HepG2 (cell line): ENCODE data around the gene SLC6A5. TPM values are rescaled to one million over a fixed set of nuclear protein-coding genes. Genes with fewer than 3 reads are reported as not detected.

Experiments used
- ATAC-seq: fragments of 200-7000 bp; cut with Tn5 transposase; 3 replicates; pipeline ENCODE4 v1.9.1; 2020; ENCODE audit warnings: mild to moderate bottlenecking, moderate library complexity
- BruUV-seq: library from RNA; stranded (reverse); fragments of 400-500 nt; replicated peaks from 2 replicates; lab custom pipeline; 2021; lab: Mats Ljungman, UMichigan
- CTCF ChIA-PET: fragments of 300-600 bp; formaldehyde crosslinking; extraction: SDS; loops from one replicate; lab custom pipeline; 2021; ENCODE audit warnings: low total read pairs, inconsistent platforms, low intra/inter-chr PET ratio; lab: Yijun Ruan, JAX
- POLR2A ChIA-PET: fragments of 350-600 bp; sonication (Branson Sonifier 250); formaldehyde crosslinking; loops from one replicate; lab custom pipeline; 2020; ENCODE audit warnings: antibody characterized with exemption, inconsistent platforms; lab: Yijun Ruan, JAX
- DNase-seq: peaks from one replicate; pipeline ENCODE4 v3.0.0-alpha.2; 2015; ENCODE audit warnings: low spot score
- FAIRE-seq: peaks from 3 replicates; lab custom pipeline; 2011; peaks lifted over from hg19 to GRCh38; lab: Jason Lieb, UNC
- H2AFZ ChIP-seq: one replicate; pipeline ENCODE4 v1.6.1; 2011; ENCODE audit warnings: low read length, inconsistent platforms
- H3K27ac ChIP-seq: fragments of 300-600 bp; 3 replicates; pipeline ENCODE4 v1.8.0; 2011; ENCODE audit warnings: mixed run types, mild to moderate bottlenecking, mixed read lengths, low read length, inconsistent platforms; ENCODE audit not compliant: insufficient read depth; ENCODE audit errors: extremely low read length
- H3K27me3 ChIP-seq, 2 experiments: fragments of 200-600 bp in 1 of 2; 2 replicates in 1 of 2; 3 replicates in 1 of 2; pipeline versions ENCODE4 v1.6.0 to v1.8.0; 2011; ENCODE audit warnings: low read length in 2 of 2, mild to moderate bottlenecking in 2 of 2, moderate library complexity in 2 of 2, inconsistent platforms in 1 of 2; ENCODE audit not compliant: insufficient read depth in 2 of 2, control insufficient read depth in 1 of 2
- H3K36me3 ChIP-seq, 2 experiments: fragments of 200-600 bp in 1 of 2; replicated peaks in 1 of 2; 2 replicates in 1 of 2; 3 replicates in 1 of 2; pipeline versions ENCODE4 v1.5.1 to v1.8.0; 2011; ENCODE audit warnings: low read length in 2 of 2, inconsistent platforms in 1 of 2; ENCODE audit not compliant: insufficient read depth in 2 of 2, control insufficient read depth in 1 of 2
- H3K4me1 ChIP-seq: 2 replicates; pipeline ENCODE4 v1.5.1; 2012; ENCODE audit warnings: low read length, inconsistent platforms; ENCODE audit not compliant: insufficient read depth
- H3K4me2 ChIP-seq: 2 replicates; pipeline ENCODE4 v1.6.0; 2011; ENCODE audit warnings: low read depth, low read length, inconsistent platforms
- H3K4me3 ChIP-seq, 3 experiments: fragments of 200-600 bp in 1 of 3; sonication (generic), shearing (Covaris generic) in 1 of 3; replicated peaks in 1 of 3; 2 replicates each; pipeline ENCODE4 v1.5.1; 2011 to 2016; ENCODE audit warnings: low read length in 3 of 3, inconsistent platforms in 2 of 3, low read depth in 2 of 3, mild to moderate bottlenecking in 2 of 3, control low read depth in 1 of 3, mixed read lengths in 1 of 3; ENCODE audit not compliant: insufficient read depth in 1 of 3
- H3K79me2 ChIP-seq: one replicate; pipeline ENCODE4 v1.6.1; 2011; ENCODE audit warnings: low read length, inconsistent platforms; ENCODE audit not compliant: insufficient read depth
- H3K9ac ChIP-seq: 2 replicates; pipeline ENCODE4 v1.6.0; 2011; ENCODE audit warnings: mild to moderate bottlenecking, low read depth, low read length, inconsistent platforms; ENCODE audit not compliant: insufficient read depth
- H3K9me3 ChIP-seq: 2 replicates; pipeline ENCODE4 v1.5.1; 2012; ENCODE audit warnings: mild to moderate bottlenecking, low read length
- H4K20me1 ChIP-seq: 2 replicates; pipeline ENCODE4 v1.6.0; 2011; ENCODE audit warnings: inconsistent platforms, mild to moderate bottlenecking, low read length, moderate library complexity; ENCODE audit not compliant: insufficient read depth
- KDM4B ChIP-seq: sonication (generic); formaldehyde crosslinking; IDR thresholded peaks from 2 replicates; pipeline ENCODE4 v1.4.0; 2020; ENCODE audit warnings: missing genetic modification reagents
- KIAA2018 ChIP-seq: sonication (generic); formaldehyde crosslinking; IDR thresholded peaks from 2 replicates; pipeline ENCODE4 v1.5.0; 2020; ENCODE audit warnings: mild to moderate bottlenecking, missing genetic modification reagents, borderline replicate concordance
- MEIS2 ChIP-seq: sonication (generic); formaldehyde crosslinking; IDR thresholded peaks from 2 replicates; pipeline ENCODE4 v1.9.0; 2021; ENCODE audit warnings: mild to moderate bottlenecking, missing genetic modification reagents
- MYPOP ChIP-seq: sonication (generic); formaldehyde crosslinking; IDR thresholded peaks from 2 replicates; pipeline ENCODE4 v1.8.1; 2023; ENCODE audit warnings: mild to moderate bottlenecking, moderate library complexity, missing genetic modification reagents
- NFRKB ChIP-seq: fragments of 450-650 bp; IDR thresholded peaks from 2 replicates; pipeline ENCODE4 v1.6.1; 2017
- PAF1 ChIP-seq: IDR thresholded peaks from 2 replicates; pipeline ENCODE4 v1.6.1; 2016; ENCODE audit warnings: missing genetic modification reagents, missing compliant biosample characterization
- ZNF225 ChIP-seq: sonication (generic); formaldehyde crosslinking; IDR thresholded peaks from 2 replicates; pipeline ENCODE4 v1.4.0; 2020; ENCODE audit warnings: mild to moderate bottlenecking, missing genetic modification reagents
- ZNF503 ChIP-seq: sonication (generic); formaldehyde crosslinking; IDR thresholded peaks from 2 replicates; pipeline ENCODE4 v1.4.0; 2020; ENCODE audit warnings: missing genetic modification reagents
- WGBS: methylation state at CpG from one replicate; pipeline ENCODE4 v1.1.6; 2017; ENCODE audit warnings: low lambda C conversion rate; 5-methylcytosine and 5-hydroxymethylcytosine counted together
- in situ Hi-C: cut with HindIII; loops from 2 replicates; pipeline ENCODE4 v1.10.0; 2017; ENCODE audit warnings: low pct_unique_long_range_greater_than_20kb; ENCODE audit not compliant: extremely low pct_ligation_motif_present
- intact Hi-C: fragments of 100-400 bp; cut with micrococcal nuclease; formaldehyde crosslinking; loops from one replicate; pipeline ENCODE4 v1.10.0; 2022; ENCODE audit not compliant: unreplicated experiment
- polyA plus RNA-seq, 8 experiments: library from polyadenylated mRNA; depleted of rRNA in 3 of 8; stranded (reverse) in 7 of 8; unstranded in 1 of 8; fragments of >200 nt; fragmentation: Illumina TruSeq in 4 of 8; extraction: Trizol in 4 of 8; gene quantifications; 2 replicates each; pipeline versions ENCODE4 v1.2.1 to v1.2.3, GENCODE V29; 2011 to 2016; ENCODE audit warnings: low read depth in 4 of 8, missing spikeins in 1 of 8, mixed read lengths in 1 of 8; ENCODE audit not compliant: insufficient read depth in 1 of 8
- total RNA-seq, 5 experiments: library from RNA; depleted of rRNA; stranded (reverse); fragments of >200 nt; fragmentation: Illumina TruSeq; extraction: Trizol; gene quantifications; 2 replicates each; pipeline ENCODE4 v1.2.3, GENCODE V29; 2016; ENCODE audit warnings: low read depth in 1 of 5
- TF ChIP-seq, protein P1 (sequence below): sonication (generic); formaldehyde crosslinking; IDR thresholded peaks from 2 replicates; pipeline ENCODE4 v1.8.1; 2022; ENCODE audit warnings: mild to moderate bottlenecking, missing genetic modification reagents
- TF ChIP-seq, protein P2 (sequence below): IDR thresholded peaks from 2 replicates; pipeline ENCODE4 v1.6.1; 2016; ENCODE audit warnings: mild to moderate bottlenecking, missing biosample characterization, missing genetic modification reagents

Gene SLC6A5
- total and polyA plus RNA-seq, 2 of the 13 experiments (the other 11 are each of a cell fraction or from before 2014, with no cell fraction given) = not detected

- Histone ChIP-seq H3K4me2 (no peak overlapping the region), H3K27me3 (peaks cover 0 to 9% of the 10 kb centered on the region in 2 experiments; a peak in 2 of 5 replicates), H2AFZ (no peak overlapping the region), H3K36me3 (no peaks in the 10 kb centered on the region), H3K4me1 (no peaks in the 10 kb centered on the region), H3K4me3 (no peak overlapping the region), H4K20me1 (no peaks in the 10 kb centered on the region), H3K27ac (no peak overlapping the region), H3K9me3 (no peaks in the 10 kb centered on the region), H3K9ac (no peak overlapping the region), H3K79me2 (no peaks in the 10 kb centered on the region)
- ChIA-PET CTCF (no interaction called here), POLR2A (no interaction called here)
- no peak for FAIRE-seq
- DNase-seq = no peak
- in situ Hi-C loops (loop anchor here (25.0 kb wide), 1 partner anchor 1685 kb away; no protein-coding TSS in a partner anchor), intact Hi-C loops (no loop called here)
- ATAC-seq = no peak
- BruUV-seq = no TSS peak
- 32% methylated on average over 3 of the region's 3 CpGs for WGBS
- TF ChIP-seq, protein P1, sequence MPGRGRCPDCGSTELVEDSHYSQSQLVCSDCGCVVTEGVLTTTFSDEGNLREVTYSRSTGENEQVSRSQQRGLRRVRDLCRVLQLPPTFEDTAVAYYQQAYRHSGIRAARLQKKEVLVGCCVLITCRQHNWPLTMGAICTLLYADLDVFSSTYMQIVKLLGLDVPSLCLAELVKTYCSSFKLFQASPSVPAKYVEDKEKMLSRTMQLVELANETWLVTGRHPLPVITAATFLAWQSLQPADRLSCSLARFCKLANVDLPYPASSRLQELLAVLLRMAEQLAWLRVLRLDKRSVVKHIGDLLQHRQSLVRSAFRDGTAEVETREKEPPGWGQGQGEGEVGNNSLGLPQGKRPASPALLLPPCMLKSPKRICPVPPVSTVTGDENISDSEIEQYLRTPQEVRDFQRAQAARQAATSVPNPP (CRISPR knock-in tag) = no peak
- TF ChIP-seq MEIS2 (CRISPR knock-in tag) (no peak), ZNF503 (CRISPR knock-in tag) (no peak), KDM4B (CRISPR knock-in tag) (no peak), KIAA2018 (CRISPR knock-in tag) (no peak), PAF1 (CRISPR knock-in tag) (no peak), NFRKB (no peak), MYPOP (CRISPR knock-in tag) (no peak), ZNF225 (CRISPR knock-in tag) (no peak)
- TF ChIP-seq, protein P2, sequence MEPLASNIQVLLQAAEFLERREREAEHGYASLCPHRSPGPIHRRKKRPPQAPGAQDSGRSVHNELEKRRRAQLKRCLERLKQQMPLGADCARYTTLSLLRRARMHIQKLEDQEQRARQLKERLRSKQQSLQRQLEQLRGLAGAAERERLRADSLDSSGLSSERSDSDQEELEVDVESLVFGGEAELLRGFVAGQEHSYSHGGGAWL = no peak
Observed at GRCh38 chr11:20627026-20627425, 27.6 kb downstream of the SLC6A5 start.
